Endothelial cell (in vitro differentiated cells): ENCODE results near the gene IFRD1. TPM values are rescaled to one million over a fixed set of nuclear protein-coding genes. Genes with fewer than 3 reads are reported as not detected.

Experiments used
- DNase-seq: peaks from one replicate; pipeline ENCODE4 v3.0.0; 2021; ENCODE audit warnings: low spot score
- H3K27ac Mint-ChIP-seq: one replicate; pipeline ENCODE4 v1.8.0; 2021; ENCODE audit warnings: mixed read lengths, inconsistent platforms; ENCODE audit not compliant: unreplicated experiment
- H3K27me3 Mint-ChIP-seq: one replicate; pipeline ENCODE4 v1.8.0; 2021; ENCODE audit warnings: mild to moderate bottlenecking, moderate library complexity, mixed read lengths, inconsistent platforms; ENCODE audit not compliant: unreplicated experiment
- H3K36me3 Mint-ChIP-seq: one replicate; pipeline ENCODE4 v1.8.0; 2021; ENCODE audit warnings: mild to moderate bottlenecking, low read depth, mixed read lengths, inconsistent platforms; ENCODE audit not compliant: unreplicated experiment
- H3K4me1 Mint-ChIP-seq: one replicate; pipeline ENCODE4 v1.8.0; 2021; ENCODE audit warnings: mild to moderate bottlenecking, mixed read lengths, inconsistent platforms; ENCODE audit not compliant: unreplicated experiment
- H3K4me3 Mint-ChIP-seq: one replicate; pipeline ENCODE4 v1.8.0; 2021; ENCODE audit warnings: mild to moderate bottlenecking, mixed read lengths, inconsistent platforms; ENCODE audit not compliant: unreplicated experiment
- H3K9me3 Mint-ChIP-seq: one replicate; pipeline ENCODE4 v1.8.0; 2021; ENCODE audit warnings: mixed read lengths, inconsistent platforms; ENCODE audit not compliant: unreplicated experiment
- CTCF ChIP-seq: fragments of 200-600 bp; sonication (generic); IDR thresholded peaks from one replicate; pipeline ENCODE4 v1.5.0; 2021; ENCODE audit warnings: antibody characterized with exemption; ENCODE audit not compliant: unreplicated experiment
- total RNA-seq: library from RNA; stranded (reverse); fragmentation: NEBNext Ultra II Directional; extraction: Animal tissue kit (Norgen Biotek cat#: 25700); gene quantifications from one replicate; pipeline ENCODE4 v1.2.1, GENCODE V29; 2021; ENCODE audit not compliant: unreplicated experiment

IFRD1 gene
- total RNA-seq, 1 donor from 2014 or later, result 55.4 TPM

DNA sequence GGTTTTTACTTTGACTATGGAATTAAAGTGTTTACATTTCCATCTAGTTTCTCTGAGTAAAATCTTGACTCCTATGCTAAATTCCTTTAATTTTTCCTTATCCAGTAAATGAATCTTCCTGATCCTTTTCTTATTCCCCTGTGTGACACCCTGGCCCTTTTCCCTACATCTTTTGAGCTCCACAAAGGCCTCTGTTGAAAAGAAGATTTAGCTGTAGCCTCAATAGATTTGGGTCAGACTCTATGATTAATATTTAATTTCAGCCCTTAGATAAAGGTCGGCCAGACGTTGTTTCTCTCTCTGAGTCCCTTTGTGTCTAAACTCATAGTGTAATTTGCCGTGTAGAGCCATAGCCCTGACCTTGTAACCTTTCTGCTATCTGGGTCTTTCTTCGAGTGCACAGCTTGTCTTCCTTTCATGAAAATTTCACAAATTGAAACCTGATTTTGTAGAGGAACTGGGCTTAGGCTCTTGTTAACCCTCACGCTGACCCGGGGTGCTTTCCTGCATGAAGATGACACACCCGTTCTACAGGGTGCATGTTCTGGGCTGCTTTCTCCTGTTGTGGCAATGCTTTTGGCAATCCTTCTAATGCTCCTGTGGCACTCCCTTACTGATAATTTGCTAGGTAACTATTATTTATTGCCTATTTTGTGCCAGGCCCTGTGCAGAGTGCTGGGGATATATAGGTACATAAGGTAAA lies 51.7 kb downstream of the IFRD1 start:
- Mint-ChIP-seq H3K36me3 (no peaks in the 10 kb centered on the region), H3K27ac (no peak overlapping the region), H3K9me3 (no peaks in the 10 kb centered on the region), H3K27me3 (peaks cover 5% of the 10 kb centered on the region), H3K4me1 (peaks cover 4% of the 10 kb centered on the region), H3K4me3 (no peak overlapping the region)
- TF ChIP-seq CTCF, result no peak
- no peak for DNase-seq

GRCh38 chr7:112502700-112503099 lies 52.4 kb downstream of the IFRD1 start:
- Mint-ChIP-seq H3K4me1 (no peaks in the 10 kb centered on the region), H3K4me3 (no peak overlapping the region)
- TF ChIP-seq CTCF, result no peak

GRCh38 chr7:112503361-112503972 lies 53.2 kb downstream of the IFRD1 start:
- DNase-seq, result no peak
- no peak overlapping the region for H3K27ac Mint-ChIP-seq
- H3K36me3 Mint-ChIP-seq, result no peaks in the 10 kb centered on the region
- H3K4me3 Mint-ChIP-seq, result no peak overlapping the region
- peaks cover 5% of the 10 kb centered on the region for H3K27me3 Mint-ChIP-seq
- no peak for TF ChIP-seq CTCF
- no peaks in the 10 kb centered on the region for H3K4me1 Mint-ChIP-seq
- H3K9me3 Mint-ChIP-seq, result no peaks in the 10 kb centered on the region

More at GRCh38 chr7:112502700-112503099, 52.4 kb downstream of the IFRD1 start:
- no peak overlapping the region for H3K27ac Mint-ChIP-seq
- DNase-seq, result no peak
- no peaks in the 10 kb centered on the region for H3K9me3 Mint-ChIP-seq
- peaks cover 4% of the 10 kb centered on the region for H3K27me3 Mint-ChIP-seq
- H3K36me3 Mint-ChIP-seq, result no peaks in the 10 kb centered on the region

GRCh38 chr7:112504093-112504695 lies 53.9 kb downstream of the IFRD1 start:
- Mint-ChIP-seq H3K27ac (no peak overlapping the region), H3K4me3 (no peak overlapping the region), H3K4me1 (no peaks in the 10 kb centered on the region), H3K9me3 (no peaks in the 10 kb centered on the region), H3K36me3 (no peaks in the 10 kb centered on the region), H3K27me3 (peaks cover 5% of the 10 kb centered on the region)
- DNase-seq, result no peak
- no peak for TF ChIP-seq CTCF

GRCh38 chr7:112505495-112505894 lies 55.2 kb downstream of the IFRD1 start:
- H3K27me3 Mint-ChIP-seq, result peaks cover 4% of the 10 kb centered on the region
- DNase-seq, result no peak
- no peaks in the 10 kb centered on the region for H3K36me3 Mint-ChIP-seq
- H3K9me3 Mint-ChIP-seq, result no peaks in the 10 kb centered on the region
- no peaks in the 10 kb centered on the region for H3K4me1 Mint-ChIP-seq
- TF ChIP-seq CTCF, result no peak
- H3K4me3 Mint-ChIP-seq, result no peak overlapping the region
- H3K27ac Mint-ChIP-seq, result no peak overlapping the region
